WI38 (cell line): Measurements from ENCODE around the gene TMX3.

ENCODE experiments used
- H3K4me3 ChIP-seq: 2 replicates; pipeline ENCODE4 v1.5.1; 2011; ENCODE audit warnings: low read depth, mild to moderate bottlenecking, control low read depth, low read length
- CTCF ChIP-seq: IDR thresholded peaks from 2 replicates; pipeline ENCODE4 v1.5.1; 2012; ENCODE audit warnings: low read depth, mild to moderate bottlenecking, control low read depth, low read length

Gene TMX3

GRCh38 chr18:68662754-68663153, 52.2 kb downstream of the TMX3 start:
- H3K4me3 ChIP-seq = no peak overlapping the region
- TF ChIP-seq CTCF = no peak

GRCh38 chr18:68660354-68661183, 54.3 kb downstream of the TMX3 start:
- no peak overlapping the region for H3K4me3 ChIP-seq
- TF ChIP-seq CTCF = peak; percentile 7; the same call in 1 of the 2 replicates

- H3K4me3 ChIP-seq = no peak overlapping the region
- no peak for TF ChIP-seq CTCF
Measured at GRCh38 chr18:68648191-68648590, 66.7 kb downstream of the TMX3 start.

- no peak for TF ChIP-seq CTCF
- H3K4me3 ChIP-seq = no peak overlapping the region
Measured at GRCh38 chr18:68642003-68642402, 72.9 kb downstream of the TMX3 start.

GRCh38 chr18:68640861-68641260, 74.0 kb downstream of the TMX3 start:
- TF ChIP-seq CTCF = no peak
- H3K4me3 ChIP-seq = no peak overlapping the region

GRCh38 chr18:68638613-68639012, 76.3 kb downstream of the TMX3 start:
- H3K4me3 ChIP-seq = no peak overlapping the region
- no peak for TF ChIP-seq CTCF

GRCh38 chr18:68627812-68628211, 87.1 kb downstream of the TMX3 start:
- no peak for TF ChIP-seq CTCF
- no peak overlapping the region for H3K4me3 ChIP-seq
